OCI-LY3 (cell line): ENCODE measurements around the gene GKN1.

Experiments used
- H2AFZ ChIP-seq: fragments of 200-600, 300-600 bp; shearing (Covaris generic); 2 replicates; pipeline ENCODE4 v1.6.0; 2014; ENCODE audit warnings: antibody characterized with exemption, low read depth, low read length
- H3K27ac ChIP-seq: fragments of 200-600, 300-600 bp; sonication (generic); 2 replicates; pipeline ENCODE4 v1.5.1; 2014; ENCODE audit warnings: mild to moderate bottlenecking, low read length, moderate library complexity, mixed read lengths
- H3K27me3 ChIP-seq: fragments of 200-600, 300-600 bp; sonication (generic); 2 replicates; pipeline ENCODE4 v1.6.1; 2014; ENCODE audit warnings: low read depth, low read length, mixed read lengths
- H3K36me3 ChIP-seq: fragments of 200-600, 300-600 bp; sonication (generic); replicated peaks from 2 replicates; pipeline ENCODE3; 2014; ENCODE audit warnings: low read depth, low read length, mixed read lengths
- H3K4me1 ChIP-seq: fragments of 300-600, 200-600 bp; sonication (generic); 2 replicates; pipeline ENCODE4 v1.6.1; 2014; ENCODE audit warnings: low read length, mixed read lengths
- H3K4me2 ChIP-seq: fragments of 200-600, 300-600 bp; sonication (generic); 2 replicates; pipeline ENCODE4 v1.6.1; 2014; ENCODE audit warnings: low read length, mixed read lengths
- H3K4me3 ChIP-seq: fragments of 300-600, 200-600 bp; sonication (generic); 2 replicates; pipeline ENCODE4 v1.5.1; 2014; ENCODE audit warnings: antibody characterized with exemption, mild to moderate bottlenecking, low read length, moderate library complexity
- H3K79me2 ChIP-seq: fragments of 300-600, 200-600 bp; shearing (Covaris generic); 2 replicates; pipeline ENCODE4 v1.6.1; 2014; ENCODE audit warnings: mild to moderate bottlenecking, low read length, mixed read lengths
- H3K9ac ChIP-seq: fragments of 300-600, 200-600 bp; shearing (Covaris generic); 2 replicates; pipeline ENCODE4 v1.6.0; 2014; ENCODE audit warnings: mild to moderate bottlenecking, low read length, moderate library complexity
- H3K9me3 ChIP-seq: fragments of 200-600, 300-600 bp; shearing (Covaris generic); 2 replicates; pipeline ENCODE4 v1.6.1; 2014; ENCODE audit warnings: low read length, mixed read lengths; ENCODE audit not compliant: insufficient read depth
- H4K20me1 ChIP-seq: fragments of 200-600, 300-600 bp; sonication (generic); 2 replicates; pipeline ENCODE4 v1.6.1; 2016; ENCODE audit warnings: low read length, mixed read lengths; ENCODE audit not compliant: insufficient read depth
- CTCF ChIP-seq: fragments of 200-600, 300-600 bp; sonication (generic); IDR thresholded peaks from 2 replicates; pipeline ENCODE4 v1.5.1; 2014; ENCODE audit warnings: antibody characterized with exemption, low read length, low read depth
- EZH2phosphoT487 ChIP-seq: fragments of 200-600 bp; shearing (Covaris generic); IDR thresholded peaks from 2 replicates; pipeline ENCODE4 v1.6.1; 2018; ENCODE audit warnings: antibody characterized with exemption, mixed run types, low read depth

GKN1 gene, protein sequence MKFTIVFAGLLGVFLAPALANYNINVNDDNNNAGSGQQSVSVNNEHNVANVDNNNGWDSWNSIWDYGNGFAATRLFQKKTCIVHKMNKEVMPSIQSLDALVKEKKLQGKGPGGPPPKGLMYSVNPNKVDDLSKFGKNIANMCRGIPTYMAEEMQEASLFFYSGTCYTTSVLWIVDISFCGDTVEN

DNA sequence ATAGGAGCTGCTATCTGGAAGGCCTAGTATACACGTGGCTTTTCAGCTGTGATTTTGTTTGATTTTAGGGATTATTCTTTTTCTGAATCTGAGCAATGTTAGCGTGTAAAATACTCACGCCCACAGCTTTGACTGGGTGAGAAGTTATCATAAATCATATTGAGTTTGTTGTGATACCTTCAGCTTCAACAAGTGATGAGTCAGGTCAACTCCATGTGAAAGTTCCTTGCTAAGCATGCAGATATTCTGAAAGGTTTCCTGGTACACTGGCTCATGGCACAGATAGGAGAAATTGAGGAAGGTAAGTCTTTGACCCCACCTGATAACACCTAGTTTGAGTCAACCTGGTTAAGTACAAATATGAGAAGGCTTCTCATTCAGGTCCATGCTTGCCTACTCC is at the start of gene GKN1:
GKN1 (plus strand) TSS at position 386 of the 400 bp plus-strand sequence. CDS start 42 bp downstream, outside the sequence.
- no peak within 1 kb of the TSS for H3K9ac ChIP-seq
- H3K4me1 ChIP-seq: no peaks in the 10 kb centered on the region
- no peak within 1 kb of the TSS for H3K4me2 ChIP-seq
- no peaks in the 10 kb centered on the region for H3K9me3 ChIP-seq
- H4K20me1 ChIP-seq: no peaks in the 10 kb centered on the region
- no peaks in the 10 kb centered on the region for H3K79me2 ChIP-seq
- TF ChIP-seq CTCF: no peak
- no peak for TF ChIP-seq EZH2phosphoT487
- no peaks in the 10 kb centered on the region for H3K36me3 ChIP-seq
- H2AFZ ChIP-seq: no peak within 1 kb of the TSS
- no peak within 1 kb of the TSS for H3K4me3 ChIP-seq
- no peak within 1 kb of the TSS for H3K27ac ChIP-seq
- H3K27me3 ChIP-seq: peaks cover 38% of the 10 kb centered on the region

DNA sequence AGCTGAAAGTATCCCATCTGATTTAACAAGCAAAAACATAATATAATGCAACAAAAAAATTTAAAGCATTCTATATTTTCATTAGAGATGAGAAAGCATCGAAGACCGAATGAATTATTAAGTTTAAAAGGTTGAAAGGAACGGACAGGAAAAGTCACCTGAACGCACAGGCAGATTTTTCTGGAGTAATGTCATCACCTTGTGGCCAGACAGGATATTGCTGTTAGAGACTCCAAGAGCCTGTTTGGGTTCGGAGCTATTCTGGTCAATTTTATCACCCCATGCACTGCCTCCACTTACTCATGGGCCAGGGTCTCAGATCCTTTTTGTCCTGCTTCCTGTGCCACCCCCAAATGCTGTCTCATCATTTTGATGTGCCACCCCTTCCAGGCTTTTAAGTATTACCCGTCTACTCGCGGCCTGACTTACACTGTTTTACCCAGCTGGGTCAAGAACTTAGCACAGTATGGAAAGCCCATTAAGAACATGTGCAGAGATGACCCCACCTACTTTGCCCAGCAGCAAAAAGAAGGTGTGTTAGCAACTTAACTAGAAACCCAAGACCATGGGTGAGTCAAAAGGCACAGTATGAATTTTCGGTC is 49.0 kb upstream of the GKN1 start:
- peak overlapping the region; percentile 16 for H3K9ac ChIP-seq
- peak overlapping the region; percentile 61 for H3K4me2 ChIP-seq

GRCh38 chr2:68926796-68927195 is 47.6 kb upstream of the GKN1 start:
- Histone ChIP-seq H3K9ac (no peak overlapping the region), H3K36me3 (no peaks in the 10 kb centered on the region), H2AFZ (no peak overlapping the region), H3K27me3 (no peaks in the 10 kb centered on the region), H3K9me3 (no peaks in the 10 kb centered on the region), H3K4me3 (no peak overlapping the region), H3K79me2 (no peaks in the 10 kb centered on the region), H4K20me1 (no peaks in the 10 kb centered on the region), H3K4me1 (peaks cover 35% of the 10 kb centered on the region), H3K4me2 (no peak overlapping the region), H3K27ac (no peak overlapping the region)
- TF ChIP-seq CTCF: no peak
- TF ChIP-seq EZH2phosphoT487: no peak

More for the DNA sequence above, 49.0 kb upstream of the GKN1 start:
- Histone ChIP-seq H3K27me3 (no peaks in the 10 kb centered on the region), H3K27ac (no peak overlapping the region), H4K20me1 (no peaks in the 10 kb centered on the region), H3K4me3 (peak overlapping the region; percentile 5; the same call in 1 of the 2 replicates), H2AFZ (peak overlapping the region; percentile 39; the same call in 1 of the 2 replicates), H3K9me3 (no peaks in the 10 kb centered on the region), H3K36me3 (no peaks in the 10 kb centered on the region), H3K79me2 (no peaks in the 10 kb centered on the region), H3K4me1 (peaks cover 30% of the 10 kb centered on the region)
- TF ChIP-seq EZH2phosphoT487: no peak
- peak; percentile 91 for TF ChIP-seq CTCF

- Histone ChIP-seq H3K4me2 (peak overlapping the region; percentile 7; the same call in 1 of the 2 replicates), H3K79me2 (no peaks in the 10 kb centered on the region), H3K36me3 (no peaks in the 10 kb centered on the region), H2AFZ (no peak overlapping the region), H3K9ac (no peak overlapping the region), H3K27ac (peak overlapping the region; percentile 39), H3K27me3 (no peaks in the 10 kb centered on the region), H3K4me1 (peaks cover 5% of the 10 kb centered on the region), H3K4me3 (no peak overlapping the region), H3K9me3 (no peaks in the 10 kb centered on the region), H4K20me1 (no peaks in the 10 kb centered on the region)
- TF ChIP-seq EZH2phosphoT487 (no peak), CTCF (no peak)
Observed at GRCh38 chr2:68931149-68931711, 43.2 kb upstream of the GKN1 start.
